HepG2 (cell line): ENCODE measurements around the gene AGAP1. TPM values are rescaled to one million over a fixed set of nuclear protein-coding genes. Genes with fewer than 3 reads are reported as not detected.

ENCODE experiments used
- ATAC-seq: fragments of 200-7000 bp; cut with Tn5 transposase; 3 replicates; pipeline ENCODE4 v1.9.1; 2020; ENCODE audit warnings: mild to moderate bottlenecking, moderate library complexity
- BruUV-seq: library from RNA; stranded (reverse); fragments of 400-500 nt; replicated peaks from 2 replicates; lab custom pipeline; 2021; lab: Mats Ljungman, UMichigan
- CTCF ChIA-PET: fragments of 300-600 bp; formaldehyde crosslinking; extraction: SDS; loops from one replicate; lab custom pipeline; 2021; ENCODE audit warnings: low total read pairs, inconsistent platforms, low intra/inter-chr PET ratio; lab: Yijun Ruan, JAX
- POLR2A ChIA-PET: fragments of 350-600 bp; sonication (Branson Sonifier 250); formaldehyde crosslinking; loops from one replicate; lab custom pipeline; 2020; ENCODE audit warnings: antibody characterized with exemption, inconsistent platforms; lab: Yijun Ruan, JAX
- DNase-seq: peaks from one replicate; pipeline ENCODE4 v3.0.0-alpha.2; 2015; ENCODE audit warnings: low spot score
- FAIRE-seq: peaks from 3 replicates; lab custom pipeline; 2011; peaks lifted over from hg19 to GRCh38; lab: Jason Lieb, UNC
- H2AFZ ChIP-seq: one replicate; pipeline ENCODE4 v1.6.1; 2011; ENCODE audit warnings: low read length, inconsistent platforms
- H3K27ac ChIP-seq: fragments of 300-600 bp; 3 replicates; pipeline ENCODE4 v1.8.0; 2011; ENCODE audit warnings: mixed run types, mild to moderate bottlenecking, mixed read lengths, low read length, inconsistent platforms; ENCODE audit not compliant: insufficient read depth; ENCODE audit errors: extremely low read length
- H3K27me3 ChIP-seq, 2 experiments: fragments of 200-600 bp in 1 of 2; 2 replicates in 1 of 2; 3 replicates in 1 of 2; pipeline versions ENCODE4 v1.6.0 to v1.8.0; 2011; ENCODE audit warnings: low read length in 2 of 2, mild to moderate bottlenecking in 2 of 2, moderate library complexity in 2 of 2, inconsistent platforms in 1 of 2; ENCODE audit not compliant: insufficient read depth in 2 of 2, control insufficient read depth in 1 of 2
- H3K36me3 ChIP-seq, 2 experiments: fragments of 200-600 bp in 1 of 2; replicated peaks in 1 of 2; 2 replicates in 1 of 2; 3 replicates in 1 of 2; pipeline versions ENCODE4 v1.5.1 to v1.8.0; 2011; ENCODE audit warnings: low read length in 2 of 2, inconsistent platforms in 1 of 2; ENCODE audit not compliant: insufficient read depth in 2 of 2, control insufficient read depth in 1 of 2
- H3K4me1 ChIP-seq: 2 replicates; pipeline ENCODE4 v1.5.1; 2012; ENCODE audit warnings: low read length, inconsistent platforms; ENCODE audit not compliant: insufficient read depth
- H3K4me2 ChIP-seq: 2 replicates; pipeline ENCODE4 v1.6.0; 2011; ENCODE audit warnings: low read depth, low read length, inconsistent platforms
- H3K4me3 ChIP-seq, 3 experiments: fragments of 200-600 bp in 1 of 3; sonication (generic), shearing (Covaris generic) in 1 of 3; replicated peaks in 1 of 3; 2 replicates each; pipeline ENCODE4 v1.5.1; 2011 to 2016; ENCODE audit warnings: low read length in 3 of 3, inconsistent platforms in 2 of 3, low read depth in 2 of 3, mild to moderate bottlenecking in 2 of 3, control low read depth in 1 of 3, mixed read lengths in 1 of 3; ENCODE audit not compliant: insufficient read depth in 1 of 3
- H3K79me2 ChIP-seq: one replicate; pipeline ENCODE4 v1.6.1; 2011; ENCODE audit warnings: low read length, inconsistent platforms; ENCODE audit not compliant: insufficient read depth
- H3K9ac ChIP-seq: 2 replicates; pipeline ENCODE4 v1.6.0; 2011; ENCODE audit warnings: mild to moderate bottlenecking, low read depth, low read length, inconsistent platforms; ENCODE audit not compliant: insufficient read depth
- H3K9me3 ChIP-seq: 2 replicates; pipeline ENCODE4 v1.5.1; 2012; ENCODE audit warnings: mild to moderate bottlenecking, low read length
- H4K20me1 ChIP-seq: 2 replicates; pipeline ENCODE4 v1.6.0; 2011; ENCODE audit warnings: inconsistent platforms, mild to moderate bottlenecking, low read length, moderate library complexity; ENCODE audit not compliant: insufficient read depth
- DMAP1 ChIP-seq: IDR thresholded peaks from 2 replicates; pipeline ENCODE4 v1.6.1; 2016
- ETV6 ChIP-seq: sonication (generic); formaldehyde crosslinking; conservative IDR thresholded peaks from 2 replicates; pipeline ENCODE4 v1.4.0; 2020; ENCODE audit warnings: missing genetic modification reagents
- GATA4 ChIP-seq: sonication (generic); IDR thresholded peaks from 2 replicates; pipeline ENCODE4 v1.6.1; 2016; ENCODE audit warnings: antibody characterized with exemption, low read depth, borderline replicate concordance
- HMG20B ChIP-seq: conservative IDR thresholded peaks from 2 replicates; pipeline ENCODE4 v1.6.1; 2016; ENCODE audit warnings: missing genetic modification reagents, missing compliant biosample characterization
- KLF16 ChIP-seq, 2 experiments: sonication (generic) in 1 of 2; formaldehyde crosslinking in 1 of 2; IDR thresholded peaks; 2 replicates each; pipeline versions ENCODE4 v1.6.1 to v1.8.0; 2016 to 2023; ENCODE audit warnings: missing genetic modification reagents in 2 of 2, missing compliant biosample characterization in 1 of 2
- RFX1 ChIP-seq: fragments of 450-650 bp; IDR thresholded peaks from 2 replicates; pipeline ENCODE4 v1.6.1; 2017
- U2AF2 ChIP-seq: fragments of 200-400 bp; formaldehyde crosslinking; IDR thresholded peaks from 2 replicates; pipeline ENCODE4 v1.6.1; 2017; ENCODE audit warnings: low read depth, mild to moderate bottlenecking, low read length
- ZBTB42 ChIP-seq: sonication (generic); formaldehyde crosslinking; IDR thresholded peaks from 2 replicates; pipeline ENCODE4 v1.5.0; 2020; ENCODE audit warnings: mild to moderate bottlenecking, missing genetic modification reagents
- ZNF451 ChIP-seq: sonication (generic); formaldehyde crosslinking; IDR thresholded peaks from 2 replicates; pipeline ENCODE4 v1.5.0; 2020; ENCODE audit warnings: mild to moderate bottlenecking, missing genetic modification reagents
- ZNF678 ChIP-seq: sonication (generic); formaldehyde crosslinking; IDR thresholded peaks from 2 replicates; pipeline ENCODE4 v1.4.0; 2020; ENCODE audit warnings: mild to moderate bottlenecking, missing genetic modification reagents
- ZNF747 ChIP-seq: sonication (generic); formaldehyde crosslinking; IDR thresholded peaks from 2 replicates; pipeline ENCODE4 v1.8.1; 2023; ENCODE audit warnings: missing genetic modification reagents, mild to moderate bottlenecking, borderline replicate concordance
- ZNF775 ChIP-seq: sonication (generic); formaldehyde crosslinking; IDR thresholded peaks from 2 replicates; pipeline ENCODE4 v1.4.0; 2020; ENCODE audit warnings: missing genetic modification reagents, mild to moderate bottlenecking, moderate library complexity, borderline replicate concordance
- WGBS: methylation state at CpG from one replicate; pipeline ENCODE4 v1.1.6; 2017; ENCODE audit warnings: low lambda C conversion rate; 5-methylcytosine and 5-hydroxymethylcytosine counted together
- in situ Hi-C: cut with HindIII; loops from 2 replicates; pipeline ENCODE4 v1.10.0; 2017; ENCODE audit warnings: low pct_unique_long_range_greater_than_20kb; ENCODE audit not compliant: extremely low pct_ligation_motif_present
- intact Hi-C: fragments of 100-400 bp; cut with micrococcal nuclease; formaldehyde crosslinking; loops from one replicate; pipeline ENCODE4 v1.10.0; 2022; ENCODE audit not compliant: unreplicated experiment
- polyA plus RNA-seq, 8 experiments: library from polyadenylated mRNA; depleted of rRNA in 3 of 8; stranded (reverse) in 7 of 8; unstranded in 1 of 8; fragments of >200 nt; fragmentation: Illumina TruSeq in 4 of 8; extraction: Trizol in 4 of 8; gene quantifications; 2 replicates each; pipeline versions ENCODE4 v1.2.1 to v1.2.3, GENCODE V29; 2011 to 2016; ENCODE audit warnings: low read depth in 4 of 8, missing spikeins in 1 of 8, mixed read lengths in 1 of 8; ENCODE audit not compliant: insufficient read depth in 1 of 8
- total RNA-seq, 5 experiments: library from RNA; depleted of rRNA; stranded (reverse); fragments of >200 nt; fragmentation: Illumina TruSeq; extraction: Trizol; gene quantifications; 2 replicates each; pipeline ENCODE4 v1.2.3, GENCODE V29; 2016; ENCODE audit warnings: low read depth in 1 of 5

Gene AGAP1
- total and polyA plus RNA-seq, 2 of the 13 experiments (the other 11 are each of a cell fraction or from before 2014, with no cell fraction given) = 21.2 to 32.7 TPM

GRCh38 chr2:235860871-235861270 lies 367.0 kb downstream of the AGAP1 start:
- no peak overlapping the region for H3K4me2 ChIP-seq
- no peaks in the 10 kb centered on the region for H3K9me3 ChIP-seq
- TF ChIP-seq ZNF775 (CRISPR knock-in tag) (no peak), GATA4 (no peak), U2AF2 (no peak), ZNF747 (CRISPR knock-in tag) (no peak), ETV6 (CRISPR knock-in tag) (no peak), RFX1 (no peak), HMG20B (no peak), KLF16 (CRISPR knock-in tag; IDR thresholded peaks at IDR 0.05) (no peak), ZBTB42 (CRISPR knock-in tag) (no peak), ZNF678 (CRISPR knock-in tag) (no peak), DMAP1 (CRISPR knock-in tag) (no peak), ZNF451 (CRISPR knock-in tag) (no peak)
- no peaks in the 10 kb centered on the region for H3K27me3 ChIP-seq
- FAIRE-seq (no peak), ATAC-seq (no peak), DNase-seq (no peak)
- no peaks in the 10 kb centered on the region for H3K4me1 ChIP-seq
- no peak overlapping the region for H3K27ac ChIP-seq
- H3K9ac ChIP-seq = no peak overlapping the region
- WGBS = 93% methylated on average over 3 of the region's 3 CpGs
- no peak overlapping the region for H2AFZ ChIP-seq
- no peak overlapping the region for H3K4me3 ChIP-seq
- ChIA-PET CTCF (no interaction called here), POLR2A (no interaction called here)
- peaks cover 2% of the 10 kb centered on the region; the same call in 1 of the 2 replicates for H4K20me1 ChIP-seq
- peaks cover 2 to 10% of the 10 kb centered on the region in 2 experiments; a peak in 2 of 5 replicates for H3K36me3 ChIP-seq
- intact Hi-C loops = no loop called here
- in situ Hi-C loops = no loop called here
- no peaks in the 10 kb centered on the region for H3K79me2 ChIP-seq
- BruUV-seq = no TSS peak
